Right atrium auricular region (tissue), 2 donors: ENCODE data around the gene ABCA4. TPM values are rescaled to one million over a fixed set of nuclear protein-coding genes. Genes with fewer than 3 reads are reported as not detected.

ENCODE experiments used
- DNase-seq: peaks from one replicate; pipeline ENCODE4 v3.0.0-alpha.2; 2019; ENCODE audit warnings: low spot score
- H3K27ac ChIP-seq, 2 donors: fragments of 200-600 bp; sonication (generic); 1 replicate in 1 of 2; 2 replicates in 1 of 2; pipeline ENCODE4 v1.5.1; 2016 to 2019
- H3K27me3 ChIP-seq, 2 donors: fragments of 200-600 bp; sonication (generic); one replicate each; pipeline versions ENCODE4 v1.5.1 to v1.6.0; 2017 to 2019
- H3K36me3 ChIP-seq: fragments of 200-600 bp; sonication (generic); one replicate; pipeline ENCODE4 v1.5.1; 2016
- H3K4me1 ChIP-seq, 2 donors: fragments of 200-600 bp; sonication (generic); one replicate each; pipeline versions ENCODE4 v1.5.1 to v1.6.0; 2017 to 2019
- H3K4me3 ChIP-seq, 2 donors: fragments of 200-600 bp; sonication (generic); 1 replicate in 1 of 2; 2 replicates in 1 of 2; pipeline ENCODE4 v1.5.1; 2017 to 2019; ENCODE audit warnings: mild to moderate bottlenecking in 1 of 2, moderate library complexity in 1 of 2
- H3K9me3 ChIP-seq, 2 donors: fragments of 200-600 bp; sonication (generic); one replicate each; pipeline ENCODE4 v1.5.1; 2019
- total RNA-seq, 2 donors: library from RNA; depleted of rRNA; stranded (reverse); fragments of >200 nt; gene quantifications; one replicate each; pipeline ENCODE4 v1.1.0, GENCODE V29; 2016
- TF ChIP-seq, protein P1 (sequence below), 2 donors: fragments of 200-600 bp; sonication (generic); IDR thresholded peaks; one replicate each; pipeline ENCODE4 v1.5.1; 2019; ENCODE audit warnings: antibody characterized with exemption in 2 of 2

Gene ABCA4
- total RNA-seq, 2 donors from 2014 or later: 0.51 TPM; not detected in 1

DNA sequence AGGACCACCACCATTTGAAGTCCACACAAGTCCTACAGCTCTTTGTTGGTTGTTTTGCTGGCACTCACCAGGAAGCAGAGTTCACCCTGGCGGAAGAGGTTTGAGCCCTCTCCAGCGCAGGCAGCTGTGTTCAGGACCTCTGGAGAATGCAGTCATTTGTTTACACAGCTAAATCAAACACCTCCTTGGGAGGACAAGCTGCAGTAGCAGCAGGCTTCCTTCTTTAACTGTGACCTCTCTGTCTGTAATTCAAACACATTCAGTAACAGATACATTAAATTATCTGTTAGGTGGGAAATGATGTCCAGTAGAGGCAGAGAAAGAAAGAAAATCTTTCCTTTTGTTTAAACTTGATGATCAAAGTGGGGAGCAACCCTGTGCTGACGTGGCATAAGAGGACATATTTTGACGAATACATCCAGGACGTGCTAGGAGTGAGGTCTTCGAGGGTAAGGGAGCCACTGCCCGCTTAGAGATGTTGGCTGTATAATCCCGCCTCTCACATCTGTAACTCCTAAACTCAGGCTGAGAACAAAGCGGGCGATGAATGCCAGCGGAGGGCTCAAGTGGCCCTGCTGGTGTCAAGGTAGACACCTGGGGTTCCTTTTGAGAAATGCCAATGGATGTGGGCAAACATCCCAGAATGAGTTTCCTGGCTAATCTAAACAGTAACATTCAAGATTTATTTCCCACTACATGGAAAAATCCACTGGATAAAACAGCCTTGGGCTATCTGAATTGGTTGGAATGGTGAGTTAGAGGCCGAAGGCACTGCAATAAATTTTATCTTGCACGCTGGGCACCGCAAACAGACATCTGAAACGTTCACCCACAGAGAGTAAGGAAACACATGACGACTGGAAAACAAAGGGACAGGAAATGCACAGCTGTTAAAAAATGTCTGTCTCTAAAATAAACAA, 51.7 kb downstream of the ABCA4 start:
- no peak for DNase-seq
- Histone ChIP-seq H3K36me3 (no peaks in the 10 kb centered on the region), H3K4me3 (no peak overlapping the region), H3K27me3 (no peaks in the 10 kb centered on the region), H3K27ac (peak overlapping the region; percentile 15 to 68), H3K4me1 (peaks cover 0 to 35% of the 10 kb centered on the region in 2 donors), H3K9me3 (no peaks in the 10 kb centered on the region)
- TF ChIP-seq, protein P1, sequence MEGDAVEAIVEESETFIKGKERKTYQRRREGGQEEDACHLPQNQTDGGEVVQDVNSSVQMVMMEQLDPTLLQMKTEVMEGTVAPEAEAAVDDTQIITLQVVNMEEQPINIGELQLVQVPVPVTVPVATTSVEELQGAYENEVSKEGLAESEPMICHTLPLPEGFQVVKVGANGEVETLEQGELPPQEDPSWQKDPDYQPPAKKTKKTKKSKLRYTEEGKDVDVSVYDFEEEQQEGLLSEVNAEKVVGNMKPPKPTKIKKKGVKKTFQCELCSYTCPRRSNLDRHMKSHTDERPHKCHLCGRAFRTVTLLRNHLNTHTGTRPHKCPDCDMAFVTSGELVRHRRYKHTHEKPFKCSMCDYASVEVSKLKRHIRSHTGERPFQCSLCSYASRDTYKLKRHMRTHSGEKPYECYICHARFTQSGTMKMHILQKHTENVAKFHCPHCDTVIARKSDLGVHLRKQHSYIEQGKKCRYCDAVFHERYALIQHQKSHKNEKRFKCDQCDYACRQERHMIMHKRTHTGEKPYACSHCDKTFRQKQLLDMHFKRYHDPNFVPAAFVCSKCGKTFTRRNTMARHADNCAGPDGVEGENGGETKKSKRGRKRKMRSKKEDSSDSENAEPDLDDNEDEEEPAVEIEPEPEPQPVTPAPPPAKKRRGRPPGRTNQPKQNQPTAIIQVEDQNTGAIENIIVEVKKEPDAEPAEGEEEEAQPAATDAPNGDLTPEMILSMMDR (IDR thresholded peaks at IDR 0.05): no peak

DNA sequence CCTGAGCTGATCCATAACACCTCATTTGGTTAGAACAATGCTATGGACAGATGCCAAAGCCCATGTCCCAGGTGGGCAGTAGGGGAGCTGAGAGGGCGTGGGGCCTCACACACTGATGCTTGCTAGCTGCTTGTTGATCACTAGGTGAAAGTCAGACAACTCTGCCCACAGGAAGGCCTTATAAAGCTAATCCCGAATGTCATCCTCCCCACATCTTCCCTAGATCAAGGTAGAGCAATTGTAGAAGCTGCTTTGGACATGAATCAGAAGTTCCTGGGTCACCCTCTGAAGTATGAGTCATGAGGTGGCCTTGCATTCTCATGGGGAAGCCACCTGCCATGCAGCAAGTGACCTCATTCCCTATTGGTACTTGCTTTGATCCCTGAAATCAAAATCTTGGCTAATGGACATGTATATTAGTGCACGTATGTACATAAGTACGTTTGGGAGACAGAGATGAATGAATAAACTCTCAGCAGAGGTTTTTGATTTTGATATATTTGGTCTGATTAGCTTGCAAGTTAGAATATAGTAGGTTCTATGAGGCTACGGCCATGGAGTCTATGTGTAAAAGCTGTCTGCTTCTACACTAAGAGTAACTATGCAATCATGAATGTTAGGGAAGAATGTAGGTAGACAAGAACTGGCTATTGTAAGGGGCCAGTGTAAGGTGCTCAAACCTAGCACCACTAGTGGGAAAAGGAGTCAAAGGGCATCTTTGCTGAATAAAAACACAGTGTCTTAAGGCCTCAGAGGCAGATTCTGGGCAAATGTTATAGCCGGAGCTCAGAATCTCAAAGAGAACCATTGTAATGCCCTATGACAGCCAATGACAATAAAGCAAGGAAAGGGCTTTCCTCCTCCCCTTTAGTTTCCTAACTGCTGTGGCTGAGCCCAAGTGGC, 52.6 kb downstream of the ABCA4 start:
- DNase-seq: no peak
- no peak overlapping the region for H3K4me3 ChIP-seq
- H3K27me3 ChIP-seq: no peaks in the 10 kb centered on the region
- H3K36me3 ChIP-seq: no peaks in the 10 kb centered on the region
- peaks cover 0 to 44% of the 10 kb centered on the region in 2 donors for H3K4me1 ChIP-seq
- no peaks in the 10 kb centered on the region for H3K9me3 ChIP-seq
- TF ChIP-seq, protein P1 (IDR thresholded peaks at IDR 0.05): no peak
- peak overlapping the region; percentile 15 to 68 for H3K27ac ChIP-seq

GRCh38 chr1:94067196-94067595, 53.8 kb downstream of the ABCA4 start:
- Histone ChIP-seq H3K9me3 (no peaks in the 10 kb centered on the region), H3K4me1 (peaks cover 0 to 49% of the 10 kb centered on the region in 2 donors), H3K36me3 (no peaks in the 10 kb centered on the region), H3K27me3 (no peaks in the 10 kb centered on the region), H3K4me3 (no peak overlapping the region), H3K27ac (peak overlapping the region in 1 of 2 donors; percentile 8)
- no peak for DNase-seq
- TF ChIP-seq, protein P1 (IDR thresholded peaks at IDR 0.05): no peak

GRCh38 chr1:94063379-94063778, 57.6 kb downstream of the ABCA4 start:
- no peak for DNase-seq
- peaks cover 0 to 49% of the 10 kb centered on the region in 2 donors for H3K4me1 ChIP-seq
- TF ChIP-seq, protein P1 (IDR thresholded peaks at IDR 0.05): peak; percentile 33 to 66
- H3K27me3 ChIP-seq: no peaks in the 10 kb centered on the region
- H3K27ac ChIP-seq: peak overlapping the region in 1 of 2 donors; percentile 23
- no peaks in the 10 kb centered on the region for H3K36me3 ChIP-seq
- no peak overlapping the region for H3K4me3 ChIP-seq
- no peaks in the 10 kb centered on the region for H3K9me3 ChIP-seq

DNA sequence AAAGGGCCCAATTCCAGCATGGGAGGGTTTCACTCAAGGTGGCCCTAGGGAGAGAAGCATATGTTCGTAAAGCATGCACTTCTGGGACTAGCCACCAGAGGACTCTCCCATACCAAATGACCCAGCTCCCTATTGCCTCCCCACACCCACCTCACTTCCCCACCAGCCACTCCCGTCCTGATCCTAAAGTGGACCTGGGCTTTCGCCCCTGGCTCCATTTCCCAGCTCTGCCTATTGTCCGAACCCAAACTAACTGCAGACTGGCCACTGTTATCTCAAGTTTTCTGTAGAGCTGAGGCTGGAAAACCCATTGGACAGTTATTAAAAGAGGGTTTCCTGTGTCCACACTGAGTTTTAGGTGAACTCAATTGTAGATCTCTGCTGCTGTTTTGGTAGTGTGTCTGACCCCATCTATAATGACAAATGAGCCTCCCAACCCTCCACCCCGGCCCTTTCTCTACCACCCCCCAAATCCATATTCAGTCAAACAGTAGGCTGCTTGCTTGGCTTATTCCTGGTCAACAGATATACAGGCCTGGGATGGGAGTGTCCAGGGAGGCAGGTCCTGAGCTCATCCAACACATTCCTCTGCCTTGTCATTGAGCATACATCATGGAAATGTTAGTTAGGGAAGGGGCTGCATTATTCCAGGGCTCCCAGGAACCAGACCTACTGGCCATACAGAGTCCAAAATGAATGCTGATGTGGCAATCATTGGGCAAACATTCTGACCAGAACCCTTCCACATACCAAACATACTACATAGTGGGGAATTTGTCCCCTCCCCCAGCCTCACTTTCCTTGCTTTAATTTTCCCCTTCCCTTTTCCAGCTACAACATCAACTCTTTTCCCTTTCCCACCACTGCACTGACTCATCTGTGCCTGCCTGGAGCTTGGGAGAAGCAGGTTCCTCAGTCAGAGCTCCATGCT, 59.2 kb downstream of the ABCA4 start:
- H3K4me1 ChIP-seq: peaks cover 0 to 41% of the 10 kb centered on the region in 2 donors

More for the DNA sequence above, 59.2 kb downstream of the ABCA4 start:
- no peaks in the 10 kb centered on the region for H3K27me3 ChIP-seq
- TF ChIP-seq, protein P1 (IDR thresholded peaks at IDR 0.05): peak; percentile 87 to 95
- no peaks in the 10 kb centered on the region for H3K36me3 ChIP-seq
- peak overlapping the region; percentile 23 to 35 for H3K27ac ChIP-seq
- peak; percentile 80 for DNase-seq
- H3K4me3 ChIP-seq: no peak overlapping the region
- H3K9me3 ChIP-seq: no peaks in the 10 kb centered on the region
